NT2/D1 (cell line): Measurements from ENCODE around the gene HIP1.

ENCODE experiments used
- SUZ12 ChIP-seq: IDR thresholded peaks from 2 replicates; pipeline ENCODE4 v1.6.1; 2011; ENCODE audit not compliant: insufficient read length, insufficient read depth; ENCODE audit errors: extremely low read depth
- ZNF274 ChIP-seq: IDR thresholded peaks from 2 replicates; pipeline ENCODE4 v1.6.1; 2011; ENCODE audit warnings: mild to moderate bottlenecking, low read depth, low read length

DNA sequence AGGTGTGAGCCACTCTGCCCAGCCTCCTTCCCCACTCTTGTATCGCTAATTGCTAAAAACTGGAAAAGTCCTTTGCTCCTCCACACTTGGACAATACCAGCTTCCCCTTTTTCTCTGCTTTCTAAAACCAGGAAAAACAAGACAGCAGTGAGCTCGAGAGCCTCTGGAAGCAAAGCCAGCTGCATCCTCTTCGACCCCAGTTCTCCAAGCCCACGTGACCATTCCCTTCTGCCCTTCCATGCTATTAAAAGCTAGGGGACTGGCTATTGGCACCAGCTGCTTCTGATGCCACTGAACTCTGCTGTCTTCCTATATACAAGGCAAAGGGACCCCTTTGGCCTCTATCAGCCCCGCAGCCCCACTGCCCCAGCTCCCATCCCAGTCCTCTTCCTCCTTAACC lies 154.4 kb downstream of the HIP1 start:
- TF ChIP-seq SUZ12, result no peak
- TF ChIP-seq ZNF274, result no peak
